WERI-Rb-1 (cell line): ENCODE results near the gene FBXL17.

Experiments used
- DNase-seq: peaks from one replicate; pipeline ENCODE4 v3.0.0-alpha.2; 2020
- H3K27ac ChIP-seq: fragments of 250-450 bp; sonication (Bioruptor Pico); 2 replicates; pipeline ENCODE4 v1.5.1; 2020; ENCODE audit warnings: mild to moderate bottlenecking, moderate library complexity
- H3K27me3 ChIP-seq: fragments of 250-450 bp; sonication (Bioruptor Pico); 2 replicates; pipeline ENCODE4 v1.5.1; 2021; ENCODE audit warnings: mild to moderate bottlenecking, low read depth, moderate library complexity; ENCODE audit not compliant: insufficient read depth, severe bottlenecking
- H3K36me3 ChIP-seq: fragments of 250-450 bp; sonication (Bioruptor Pico); 2 replicates; pipeline ENCODE4 v1.5.1; 2020; ENCODE audit warnings: mild to moderate bottlenecking, moderate library complexity
- H3K4me3 ChIP-seq: 2 replicates; pipeline ENCODE4 v1.5.1; 2011; ENCODE audit warnings: low read depth, mild to moderate bottlenecking, control low read depth, low read length
- H3K9me3 ChIP-seq: fragments of 250-450 bp; sonication (Bioruptor Pico); 2 replicates; pipeline ENCODE4 v1.5.1; 2021; ENCODE audit warnings: mild to moderate bottlenecking, moderate library complexity; ENCODE audit not compliant: severe bottlenecking
- CTCF ChIP-seq: IDR thresholded peaks from 2 replicates; pipeline ENCODE4 v1.5.1; 2011; ENCODE audit warnings: low read depth, mild to moderate bottlenecking, control low read depth, inconsistent platforms, low read length

Gene FBXL17

GRCh38 chr5:108360280-108360679, 21.6 kb downstream of the FBXL17 start:
- DNase-seq: no peak
- TF ChIP-seq CTCF: no peak
- Histone ChIP-seq H3K36me3 (peaks cover 4% of the 10 kb centered on the region; the same call in 1 of the 2 replicates), H3K9me3 (no peaks in the 10 kb centered on the region), H3K27ac (no peak overlapping the region), H3K27me3 (no peaks in the 10 kb centered on the region), H3K4me3 (no peak overlapping the region)

- TF ChIP-seq CTCF: no peak
- no peak overlapping the region for H3K27ac ChIP-seq
- H3K27me3 ChIP-seq: no peaks in the 10 kb centered on the region
- no peaks in the 10 kb centered on the region for H3K36me3 ChIP-seq
- no peak for DNase-seq
- H3K9me3 ChIP-seq: no peaks in the 10 kb centered on the region
- no peak overlapping the region for H3K4me3 ChIP-seq
Measured at GRCh38 chr5:108356286-108356685, 25.6 kb downstream of the FBXL17 start.

DNA sequence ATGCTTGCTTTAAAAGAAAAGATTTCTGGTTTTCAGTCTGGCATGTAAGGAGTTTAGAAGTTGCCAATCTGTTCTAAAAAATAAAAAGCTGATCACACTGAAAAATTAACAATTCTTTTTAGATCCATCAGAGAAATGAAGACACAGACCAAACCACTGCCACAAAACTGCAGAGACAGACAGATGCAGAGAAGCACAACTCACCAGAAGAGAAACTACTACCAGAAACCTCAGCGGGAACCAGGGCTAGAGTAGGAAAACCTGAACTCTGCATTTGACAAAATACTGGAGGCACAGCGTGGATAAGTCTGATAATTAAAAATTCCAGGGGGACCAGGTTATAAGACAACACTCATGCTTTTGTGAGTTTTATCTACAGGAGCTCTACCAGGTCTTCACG, 28.8 kb downstream of the FBXL17 start:
- Histone ChIP-seq H3K27me3 (no peaks in the 10 kb centered on the region), H3K9me3 (no peaks in the 10 kb centered on the region), H3K36me3 (no peaks in the 10 kb centered on the region), H3K4me3 (no peak overlapping the region), H3K27ac (no peak overlapping the region)
- TF ChIP-seq CTCF: no peak
- DNase-seq: no peak

DNA sequence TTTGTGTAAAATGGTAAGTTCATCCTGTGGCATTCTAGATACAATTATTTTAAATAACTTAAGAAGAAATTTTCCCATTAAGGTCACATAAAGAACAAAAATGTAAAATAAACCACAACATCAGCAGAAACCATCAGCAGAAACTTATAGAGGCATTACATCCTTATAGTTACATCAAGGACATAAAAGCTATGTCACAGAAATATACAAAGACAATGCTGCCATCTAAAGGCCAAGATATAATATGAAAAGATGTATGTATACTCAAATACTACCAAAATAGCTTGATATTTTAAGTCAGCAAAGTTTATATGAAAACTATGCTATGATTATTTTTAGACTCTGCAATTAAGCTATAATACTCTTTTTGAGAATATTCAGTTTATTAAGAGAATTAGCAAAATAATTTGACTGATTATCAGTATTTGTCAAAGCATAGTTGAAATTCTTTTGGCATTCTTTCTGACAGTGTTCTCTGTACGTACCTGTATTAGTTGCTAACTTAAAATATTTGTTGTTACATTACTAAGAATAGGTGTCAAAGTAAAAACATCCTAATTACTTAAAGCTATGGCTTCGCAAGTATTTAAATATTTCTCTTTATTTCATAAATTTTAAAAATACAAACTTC, 36.2 kb downstream of the FBXL17 start:
- Histone ChIP-seq H3K27me3 (no peaks in the 10 kb centered on the region), H3K36me3 (no peaks in the 10 kb centered on the region), H3K9me3 (no peaks in the 10 kb centered on the region), H3K4me3 (no peak overlapping the region), H3K27ac (no peak overlapping the region)
- TF ChIP-seq CTCF: no peak
- no peak for DNase-seq

- no peak overlapping the region for H3K27ac ChIP-seq
- DNase-seq: no peak
Measured at GRCh38 chr5:108344103-108344822, 37.6 kb downstream of the FBXL17 start.

More at GRCh38 chr5:108344103-108344822, 37.6 kb downstream of the FBXL17 start:
- H3K9me3 ChIP-seq: no peaks in the 10 kb centered on the region
- H3K27me3 ChIP-seq: no peaks in the 10 kb centered on the region
- TF ChIP-seq CTCF: no peak
- H3K4me3 ChIP-seq: no peak overlapping the region
- H3K36me3 ChIP-seq: no peaks in the 10 kb centered on the region
